HFFc6 (cell line): ENCODE data around the gene CHST11. TPM values are rescaled to one million over a fixed set of nuclear protein-coding genes. Genes with fewer than 3 reads are reported as not detected.
"Not testable (repeated sequence)": the region's sequence is repeated elsewhere in the genome, so short reads cannot be mapped to it uniquely, and the experiment has no call there.

ENCODE experiments used
- DNase-seq: peaks from one replicate; pipeline ENCODE4 v3.0.0-alpha.2; 2018
- H3K27ac Mint-ChIP-seq: 2 replicates; pipeline ENCODE4 v1.8.0; 2020; ENCODE audit warnings: mild to moderate bottlenecking, mixed read lengths
- H3K27me3 Mint-ChIP-seq: 2 replicates; pipeline ENCODE4 v1.8.0; 2021; ENCODE audit warnings: mild to moderate bottlenecking, moderate library complexity, mixed read lengths; ENCODE audit not compliant: insufficient read depth
- H3K36me3 Mint-ChIP-seq: 2 replicates; pipeline ENCODE4 v1.8.0; 2021; ENCODE audit warnings: low read depth, mixed read lengths
- H3K4me1 Mint-ChIP-seq: 2 replicates; pipeline ENCODE4 v1.8.0; 2020; ENCODE audit warnings: low read depth, mixed read lengths
- H3K4me3 Mint-ChIP-seq: 2 replicates; pipeline ENCODE4 v1.8.0; 2020; ENCODE audit warnings: mild to moderate bottlenecking, moderate library complexity, mixed read lengths
- H3K9me3 Mint-ChIP-seq: 2 replicates; pipeline ENCODE4 v1.8.0; 2020; ENCODE audit warnings: mild to moderate bottlenecking, mixed read lengths
- CTCF ChIP-seq: fragments of 200-600 bp; sonication (generic); IDR thresholded peaks from 2 replicates; pipeline ENCODE4 v1.5.0; 2021; ENCODE audit warnings: antibody characterized with exemption, mild to moderate bottlenecking
- total RNA-seq, 6 experiments: library from RNA; stranded (reverse); fragmentation: NEBNext Ultra II Directional; extraction: Animal tissue kit (Norgen Biotek cat#: 25700); gene quantifications; 2 replicates in 1 of 6; 3 replicates in 5 of 6; pipeline ENCODE4 v1.2.3, GENCODE V29; 2021

CHST11 gene
- total RNA-seq, 6 experiments from 2014 or later, result 2.4 to 4.3 (median 3.8) TPM

GRCh38 chr12:104526320-104526719 lies 69.6 kb downstream of the CHST11 start:
- TF ChIP-seq CTCF, result no peak
- H3K36me3 Mint-ChIP-seq, result peaks cover 11% of the 10 kb centered on the region
- H3K4me1 Mint-ChIP-seq, result peaks cover 25% of the 10 kb centered on the region
- no peak for DNase-seq
- H3K27me3 Mint-ChIP-seq, result peaks cover 4% of the 10 kb centered on the region; the same call in 1 of the 2 replicates
- H3K27ac Mint-ChIP-seq, result no peak overlapping the region
- peaks cover 6% of the 10 kb centered on the region for H3K9me3 Mint-ChIP-seq
- H3K4me3 Mint-ChIP-seq, result no peak overlapping the region

- Mint-ChIP-seq H3K27me3 (peaks cover 5% of the 10 kb centered on the region; the same call in 1 of the 2 replicates), H3K4me3 (no peak overlapping the region), H3K4me1 (peaks cover 20% of the 10 kb centered on the region), H3K27ac (no peak overlapping the region), H3K9me3 (peaks cover 6% of the 10 kb centered on the region), H3K36me3 (peaks cover 11% of the 10 kb centered on the region)
- TF ChIP-seq CTCF, result no peak
- no peak for DNase-seq
Measured at GRCh38 chr12:104526751-104527150, 70.0 kb downstream of the CHST11 start.

- H3K9me3 Mint-ChIP-seq, H3K4me3 Mint-ChIP-seq, H3K27me3 Mint-ChIP-seq, H3K27ac Mint-ChIP-seq, DNase-seq: not testable (repeated sequence)
- H3K36me3 Mint-ChIP-seq, result peaks cover 11% of the 10 kb centered on the region
- H3K4me1 Mint-ChIP-seq, result peaks cover 17% of the 10 kb centered on the region
Measured at GRCh38 chr12:104527653-104528052, 70.9 kb downstream of the CHST11 start.

- H3K27ac Mint-ChIP-seq, result no peak overlapping the region
- peaks cover 6% of the 10 kb centered on the region for H3K4me1 Mint-ChIP-seq
Measured at GRCh38 chr12:104529130-104529874, 72.6 kb downstream of the CHST11 start.

GRCh38 chr12:104532636-104533035 lies 75.9 kb downstream of the CHST11 start:
- TF ChIP-seq CTCF, result no peak
- H3K36me3 Mint-ChIP-seq, result peaks cover 8% of the 10 kb centered on the region
- peaks cover 16% of the 10 kb centered on the region; the same call in 1 of the 2 replicates for H3K27me3 Mint-ChIP-seq
- H3K27ac Mint-ChIP-seq, result no peak overlapping the region
- peaks cover 6% of the 10 kb centered on the region for H3K9me3 Mint-ChIP-seq
- H3K4me3 Mint-ChIP-seq, result no peak overlapping the region
- peaks cover 11% of the 10 kb centered on the region; the same call in 1 of the 2 replicates for H3K4me1 Mint-ChIP-seq
- DNase-seq, result no peak

More at GRCh38 chr12:104529130-104529874, 72.6 kb downstream of the CHST11 start:
- H3K4me3 Mint-ChIP-seq, result no peak overlapping the region
- H3K36me3 Mint-ChIP-seq, result peaks cover 11% of the 10 kb centered on the region
- peaks cover 16% of the 10 kb centered on the region; the same call in 1 of the 2 replicates for H3K27me3 Mint-ChIP-seq
- peaks cover 6% of the 10 kb centered on the region for H3K9me3 Mint-ChIP-seq
- TF ChIP-seq CTCF, result no peak
- DNase-seq, result no peak

GRCh38 chr12:104533134-104533533 lies 76.4 kb downstream of the CHST11 start:
- peaks cover 6% of the 10 kb centered on the region for H3K9me3 Mint-ChIP-seq
- H3K4me1 Mint-ChIP-seq, result peaks cover 11% of the 10 kb centered on the region; the same call in 1 of the 2 replicates
- no peak overlapping the region for H3K27ac Mint-ChIP-seq
- H3K4me3 Mint-ChIP-seq, result no peak overlapping the region
- peaks cover 6% of the 10 kb centered on the region; the same call in 1 of the 2 replicates for H3K36me3 Mint-ChIP-seq
- DNase-seq, result no peak
- TF ChIP-seq CTCF, result no peak
- peaks cover 16% of the 10 kb centered on the region; the same call in 1 of the 2 replicates for H3K27me3 Mint-ChIP-seq
